ENCODE results near the gene KLHL22. TPM values are rescaled to one million over a fixed set of nuclear protein-coding genes. Genes with fewer than 3 reads are reported as not detected.
A peak's percentile ranks its signal among the peaks of the same experiment; 100 is the strongest.
"Not testable (repeated sequence)": the region's sequence is repeated elsewhere in the genome, so short reads cannot be mapped to it uniquely, and the experiment has no call there.

KLHL22 gene
- total RNA-seq, 1 donor from 2014 or later = 14.3 TPM

DNA sequence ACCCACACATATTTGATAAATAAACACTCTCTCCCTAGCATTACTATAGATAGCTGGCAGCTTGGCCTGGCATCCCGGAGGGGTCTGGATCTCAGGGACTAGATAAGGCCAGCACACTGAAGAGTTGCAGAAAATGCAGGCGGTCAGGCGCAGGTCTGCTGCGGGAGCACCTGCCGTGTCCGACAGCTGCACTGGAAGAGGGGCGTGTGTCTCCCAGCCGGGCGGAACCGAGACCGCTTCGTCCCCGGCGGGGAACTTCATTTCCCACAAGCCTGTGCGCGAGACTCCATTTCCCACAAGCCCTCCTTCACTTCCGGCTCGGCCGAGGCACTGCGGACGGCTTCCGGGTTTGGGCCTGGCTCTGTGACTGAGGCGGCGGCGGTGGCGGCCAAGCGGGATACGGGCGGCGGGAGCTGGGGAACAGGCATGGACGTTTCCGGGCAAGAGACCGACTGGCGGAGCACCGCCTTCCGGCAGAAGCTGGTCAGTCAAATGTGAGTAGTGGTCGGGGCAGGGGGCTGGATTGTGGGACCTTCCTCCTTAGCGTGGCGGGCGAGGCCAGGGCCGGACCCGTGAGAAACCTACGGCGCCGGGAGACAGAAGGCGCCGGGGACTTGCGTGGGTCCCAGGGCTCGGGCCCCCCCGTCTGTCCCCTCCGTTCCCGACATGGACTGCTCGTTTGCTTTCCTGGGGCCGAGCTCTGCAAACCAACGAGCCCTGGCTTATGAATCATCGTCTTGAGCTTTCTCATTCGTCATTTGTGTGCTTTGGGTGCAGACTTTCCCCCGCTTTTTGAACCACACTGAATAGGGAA is 11.9 kb upstream of the KLHL22 start, which contains the start of gene MED15:
MED15 (plus strand) TSS at position 358 of the 814 bp plus-strand sequence; CDS start at position 427, 69 bp downstream.
- Histone ChIP-seq H3K9me3 (ENCODE audit: low read depth) (no peaks in the 10 kb centered on the region), H3K4me3 (peak within 1 kb of the TSS; percentile 77), H3K4me2 (peak within 1 kb of the TSS; percentile 81), H4K20me1 (ENCODE audit: low read depth) (peaks cover 34% of the 10 kb centered on the region), H3F3A (ENCODE audit: low read depth) (peaks cover 5% of the 10 kb centered on the region), H3K4me1 (peaks cover 23% of the 10 kb centered on the region), H3K9ac (peak within 1 kb of the TSS; percentile 77), H3K36me3 (no peaks in the 10 kb centered on the region), H3K27me3 (no peaks in the 10 kb centered on the region), H3K27ac (peak within 1 kb of the TSS; percentile 79), H3K79me2 (ENCODE audit: low read depth) (peaks cover 49% of the 10 kb centered on the region), H2AFZ (replicated peaks) (peak within 1 kb of the TSS; percentile 60)
- peak within 1 kb of the TSS; percentile 94 for H3K4me3 Mint-ChIP-seq
- no peaks in the 10 kb centered on the region for H3K9me3 Mint-ChIP-seq
- H3K36me3 Mint-ChIP-seq = peaks cover 7% of the 10 kb centered on the region
- H3K4me1 Mint-ChIP-seq = peaks cover 38% of the 10 kb centered on the region
- peak within 1 kb of the TSS; percentile 62 for H3K27ac Mint-ChIP-seq
- peak; percentile 95 for DNase-seq (ENCODE audit: low spot score)
- TF ChIP-seq EZH2phosphoT487 (IDR thresholded peaks at IDR 0.05) (no peak), CTCF (IDR thresholded peaks at IDR 0.05) (peak; percentile 4), EZH2 (IDR thresholded peaks at IDR 0.05) (no peak)
- peaks cover 2% of the 10 kb centered on the region for H3K27me3 Mint-ChIP-seq (ENCODE audit: insufficient read depth, low read depth)

DNA sequence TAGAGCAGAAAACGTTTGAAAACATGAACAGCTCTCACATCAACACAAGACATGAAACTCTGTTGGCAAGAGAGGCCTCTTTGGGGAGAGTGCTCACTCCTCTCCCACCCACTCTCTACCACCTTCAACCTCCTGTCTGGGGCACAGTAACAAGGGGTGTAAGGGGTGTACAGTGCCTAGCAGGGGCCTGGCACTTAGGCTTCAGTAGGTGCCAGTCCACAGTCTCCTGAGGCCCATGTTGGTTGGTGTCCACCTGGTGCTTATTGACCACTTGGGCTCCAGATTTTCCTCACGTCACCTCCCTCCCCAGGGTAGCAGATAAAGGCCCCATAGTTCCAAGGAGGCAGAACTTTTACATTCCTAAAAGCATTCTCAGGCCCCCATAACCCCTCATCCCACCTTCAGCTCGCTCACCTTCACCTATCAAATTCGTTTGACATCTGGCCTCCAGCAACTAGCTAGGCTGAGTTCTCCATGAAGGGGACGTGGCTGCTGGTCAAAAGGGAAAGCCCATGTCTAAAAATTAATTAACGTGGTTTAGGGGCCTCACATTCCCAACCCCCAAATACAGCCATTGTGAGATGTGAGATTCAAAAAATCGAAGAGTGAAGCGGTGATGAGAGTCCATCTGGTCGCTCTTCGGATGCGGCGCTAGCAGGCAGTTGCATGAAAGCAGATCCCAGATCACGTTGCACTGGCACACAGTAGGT is 11.1 kb upstream of the KLHL22 start:
- H3K4me1 Mint-ChIP-seq = peaks cover 33% of the 10 kb centered on the region
- Histone ChIP-seq H3K4me3 (peak overlapping the region; percentile 77), H3K4me1 (peaks cover 23% of the 10 kb centered on the region), H3K27ac (no peak overlapping the region), H3K27me3 (no peaks in the 10 kb centered on the region), H3K9me3 (ENCODE audit: low read depth) (no peaks in the 10 kb centered on the region), H3K4me2 (peak overlapping the region; percentile 81), H3F3A (ENCODE audit: low read depth) (peaks cover 5% of the 10 kb centered on the region), H3K9ac (no peak overlapping the region), H3K79me2 (ENCODE audit: low read depth) (peaks cover 42% of the 10 kb centered on the region), H2AFZ (replicated peaks) (peak overlapping the region; percentile 60), H3K36me3 (no peaks in the 10 kb centered on the region), H4K20me1 (ENCODE audit: low read depth) (peaks cover 34% of the 10 kb centered on the region)
- H3K36me3 Mint-ChIP-seq = peaks cover 5% of the 10 kb centered on the region
- peak overlapping the region; percentile 94 for H3K4me3 Mint-ChIP-seq
- peaks cover 2% of the 10 kb centered on the region for H3K27me3 Mint-ChIP-seq (ENCODE audit: insufficient read depth, low read depth)
- TF ChIP-seq EZH2 (IDR thresholded peaks at IDR 0.05) = no peak
- TF ChIP-seq CTCF (IDR thresholded peaks at IDR 0.05) = no peak
- no peak for TF ChIP-seq EZH2phosphoT487 (IDR thresholded peaks at IDR 0.05)
- DNase-seq (ENCODE audit: low spot score) = no peak
- H3K9me3 Mint-ChIP-seq = no peaks in the 10 kb centered on the region
- peak overlapping the region; percentile 62 for H3K27ac Mint-ChIP-seq

GRCh38 chr22:20504293-20504922 is 8.8 kb upstream of the KLHL22 start:
- Histone ChIP-seq H3K79me2 (ENCODE audit: low read depth) (peaks cover 19% of the 10 kb centered on the region), H4K20me1 (ENCODE audit: low read depth) (peaks cover 12% of the 10 kb centered on the region), H3K4me1 (peaks cover 12% of the 10 kb centered on the region)
- H3F3A ChIP-seq (ENCODE audit: low read depth); H3K9ac ChIP-seq; H3K36me3 ChIP-seq; H3K27ac ChIP-seq; H3K9me3 Mint-ChIP-seq; H3K4me2 ChIP-seq; DNase-seq (ENCODE audit: low spot score); H2AFZ ChIP-seq (replicated peaks); H3K36me3 Mint-ChIP-seq; H3K27me3 ChIP-seq; H3K27me3 Mint-ChIP-seq (ENCODE audit: insufficient read depth, low read depth); H3K4me3 ChIP-seq; H3K9me3 ChIP-seq (ENCODE audit: low read depth): not testable (repeated sequence)
- Mint-ChIP-seq H3K27ac (peak overlapping the region; percentile 37), H3K4me1 (peaks cover 20% of the 10 kb centered on the region), H3K4me3 (peak overlapping the region; percentile 27)
